ENCODE data around the gene TMEM134.

The TMEM134 gene

DNA sequence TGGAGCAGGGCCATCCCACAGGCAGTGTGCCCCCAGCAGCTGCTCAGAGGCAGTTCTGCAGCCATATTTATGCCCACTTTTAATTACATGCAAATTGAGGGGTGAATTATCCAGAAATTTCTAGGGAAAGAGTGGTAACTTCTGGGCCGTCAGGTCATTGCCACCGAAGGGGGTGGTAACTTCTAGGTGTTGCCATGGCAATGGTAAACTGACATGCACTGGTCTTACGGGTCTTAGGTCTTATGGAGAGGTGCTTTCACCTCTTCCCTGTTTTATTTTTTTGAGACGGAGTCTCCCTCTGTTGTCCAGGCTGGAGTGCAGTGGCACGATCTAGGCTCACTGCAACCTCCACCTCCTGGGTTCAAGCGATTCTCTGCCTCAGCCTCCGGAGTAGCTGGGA, 3.8 kb upstream of the TMEM134 start:
- no peak for DNase-seq (ENCODE audit: low read depth)
- no peak overlapping the region for H3K4me3 ChIP-seq (ENCODE audit: low read depth, low read length)
- no peak for TF ChIP-seq CTCF (IDR thresholded peaks at IDR 0.05; ENCODE audit: low read depth, low read length)

GRCh38 chr11:67470337-67471002, 1.4 kb upstream of the TMEM134 start:
- DNase-seq (ENCODE audit: low read depth): no peak
- TF ChIP-seq POLR2A (IDR thresholded peaks at IDR 0.05; ENCODE audit: extremely low read depth, insufficient read length) (no peak), MYC (IDR thresholded peaks at IDR 0.05; ENCODE audit: low read depth, low read length) (no peak), CTCF (IDR thresholded peaks at IDR 0.05; ENCODE audit: low read depth, low read length) (no peak), MAX (IDR thresholded peaks at IDR 0.05; ENCODE audit: low read depth, low read length) (no peak)
- H3K4me3 ChIP-seq (ENCODE audit: low read depth, low read length): no peak overlapping the region

DNA sequence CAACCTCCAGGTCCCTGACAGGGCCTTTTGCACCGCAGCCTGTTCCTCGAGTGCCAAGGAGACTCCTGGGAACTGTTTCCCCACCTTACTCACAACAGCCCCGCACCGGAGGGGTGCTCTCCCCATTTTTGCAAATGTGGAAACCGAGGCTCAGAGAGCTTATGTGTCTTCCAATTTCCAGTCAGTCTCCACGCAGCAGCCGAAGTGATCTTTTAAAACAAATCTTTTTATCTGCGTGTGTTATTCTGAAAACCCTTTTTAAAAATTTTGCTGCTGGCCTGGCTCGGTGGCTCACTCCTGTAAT, 409 bp upstream of the TMEM134 start:
- no peak for DNase-seq (ENCODE audit: low read depth)
- no peak for TF ChIP-seq POLR2A (IDR thresholded peaks at IDR 0.05; ENCODE audit: extremely low read depth, insufficient read length)
- no peak for TF ChIP-seq MYC (IDR thresholded peaks at IDR 0.05; ENCODE audit: low read depth, low read length)
- TF ChIP-seq CTCF (IDR thresholded peaks at IDR 0.05; ENCODE audit: low read depth, low read length): no peak
- TF ChIP-seq MAX (IDR thresholded peaks at IDR 0.05; ENCODE audit: low read depth, low read length): no peak
- peak overlapping the region; percentile 55 for H3K4me3 ChIP-seq (ENCODE audit: low read depth, low read length)

DNA sequence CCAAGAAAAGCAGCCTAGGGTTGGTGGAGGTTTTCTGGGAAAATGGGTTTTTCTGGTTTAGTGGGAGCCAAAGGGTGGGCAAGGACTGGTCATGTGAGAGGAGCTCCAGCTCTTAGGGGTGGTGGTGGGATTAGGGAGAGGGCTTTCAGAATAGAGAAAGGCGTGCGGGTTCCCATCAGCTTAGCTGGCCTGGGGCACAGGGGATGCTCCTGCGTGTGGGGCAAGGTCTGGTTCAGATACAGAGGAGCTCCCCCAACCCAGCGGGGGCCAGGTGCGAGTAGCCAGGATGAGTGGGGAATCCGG, 644 bp downstream of the TMEM134 start:
- TF ChIP-seq MAX (IDR thresholded peaks at IDR 0.05; ENCODE audit: low read depth, low read length) (no peak), MYC (IDR thresholded peaks at IDR 0.05; ENCODE audit: low read depth, low read length) (no peak), CTCF (IDR thresholded peaks at IDR 0.05; ENCODE audit: low read depth, low read length) (no peak), POLR2A (IDR thresholded peaks at IDR 0.05; ENCODE audit: extremely low read depth, insufficient read length) (no peak)
- peak overlapping the region; percentile 50 for H3K4me3 ChIP-seq (ENCODE audit: low read depth, low read length)
- DNase-seq (ENCODE audit: low read depth): no peak

- TF ChIP-seq POLR2A (IDR thresholded peaks at IDR 0.05; ENCODE audit: extremely low read depth, insufficient read length) (no peak), MYC (IDR thresholded peaks at IDR 0.05; ENCODE audit: low read depth, low read length) (no peak), MAX (IDR thresholded peaks at IDR 0.05; ENCODE audit: low read depth, low read length) (no peak), CTCF (IDR thresholded peaks at IDR 0.05; ENCODE audit: low read depth, low read length) (no peak)
- no peak for DNase-seq (ENCODE audit: low read depth)
- H3K4me3 ChIP-seq (ENCODE audit: low read depth, low read length): peak overlapping the region; percentile 50
Observed at GRCh38 chr11:67468056-67468455, 995 bp downstream of the TMEM134 start.

Measured in NB4 (cell line).